Fibroblast of lung (primary cell): ENCODE measurements around the gene TRPM5. TPM values are rescaled to one million over a fixed set of nuclear protein-coding genes. Genes with fewer than 3 reads are reported as not detected.

Source experiments
- DNase-seq, 2 donors: peaks; one replicate each; pipeline versions ENCODE4 v3.0.0 to v3.0.0-alpha.2; 2010; ENCODE audit warnings: low read depth in 2 of 2
- H2AFZ ChIP-seq: 2 replicates; pipeline ENCODE4 v1.5.1; 2012; ENCODE audit warnings: low read length, control low read depth, inconsistent platforms
- H3K27ac ChIP-seq: 2 replicates; pipeline ENCODE4 v1.5.1; 2011; ENCODE audit warnings: low read length, control low read depth; ENCODE audit not compliant: insufficient read depth
- H3K27me3 ChIP-seq: 2 replicates; pipeline ENCODE4 v1.5.1; 2011; ENCODE audit warnings: mild to moderate bottlenecking, low read length; ENCODE audit not compliant: control insufficient read depth, insufficient read depth
- H3K36me3 ChIP-seq: 2 replicates; pipeline ENCODE4 v1.5.1; 2011; ENCODE audit warnings: low read length; ENCODE audit not compliant: control insufficient read depth, insufficient read depth
- H3K4me1 ChIP-seq: 2 replicates; pipeline ENCODE4 v1.5.1; 2011; ENCODE audit warnings: low read length; ENCODE audit not compliant: control insufficient read depth, insufficient read depth; ENCODE audit errors: extremely low read depth
- H3K4me2 ChIP-seq: 2 replicates; pipeline ENCODE4 v1.5.1; 2011; ENCODE audit warnings: low read length, control low read depth; ENCODE audit not compliant: insufficient read depth; ENCODE audit errors: extremely low read depth
- H3K4me3 ChIP-seq, 4 experiments: fragments of 200-600 bp in 1 of 4; sonication (generic) in 1 of 4; replicated peaks in 1 of 4; 2 replicates each; pipeline ENCODE4 v1.5.1; 2011 to 2016; ENCODE audit warnings: low read length in 4 of 4, low read depth in 3 of 4, mild to moderate bottlenecking in 3 of 4, control low read depth in 2 of 4, inconsistent platforms in 1 of 4, mixed read lengths in 1 of 4; ENCODE audit not compliant: insufficient read depth in 1 of 4; ENCODE audit errors: control extremely low read depth in 1 of 4
- H3K79me2 ChIP-seq: 2 replicates; pipeline ENCODE4 v1.5.1; 2012; ENCODE audit warnings: mild to moderate bottlenecking, low read length, inconsistent platforms; ENCODE audit not compliant: control insufficient read depth, insufficient read depth
- H3K9ac ChIP-seq: 2 replicates; pipeline ENCODE4 v1.5.1; 2011; ENCODE audit warnings: mild to moderate bottlenecking, low read length, control low read depth; ENCODE audit not compliant: insufficient read depth
- H3K9me3 ChIP-seq: 2 replicates; pipeline ENCODE4 v1.5.1; 2012; ENCODE audit warnings: low read depth, low read length; ENCODE audit not compliant: control insufficient read depth, insufficient read depth
- H4K20me1 ChIP-seq: 2 replicates; pipeline ENCODE4 v1.5.1; 2011; ENCODE audit warnings: low read length; ENCODE audit not compliant: control insufficient read depth, insufficient read depth; ENCODE audit errors: extremely low read depth
- EZH2 ChIP-seq: IDR thresholded peaks from 2 replicates; pipeline ENCODE4 v1.5.1; 2012; ENCODE audit warnings: low read length, control low read depth, mild to moderate bottlenecking; ENCODE audit errors: missing control alignments
- polyA plus RNA-seq, 2 donors: library from polyadenylated mRNA; depleted of rRNA in 1 of 2; stranded (reverse) in 1 of 2; unstranded in 1 of 2; fragments of >200 nt; gene quantifications; 2 replicates each; pipeline ENCODE4 v1.2.1, GENCODE V29; 2011 to 2012; ENCODE audit warnings: missing spikeins in 1 of 2
- total RNA-seq: library from RNA; depleted of rRNA; stranded (reverse); fragments of >200 nt; gene quantifications from 2 replicates; pipeline ENCODE4 v1.2.1, GENCODE V29; 2014
- TF ChIP-seq, protein P1 (sequence below), 2 donors: IDR thresholded peaks in 1 of 2; conservative IDR thresholded peaks in 1 of 2; 1 replicate in 1 of 2; 2 replicates in 1 of 2; pipeline ENCODE4 v1.5.1; 2011 to 2012; ENCODE audit warnings: low read length in 2 of 2, control low read depth in 1 of 2, inconsistent platforms in 1 of 2, low read depth in 1 of 2, mild to moderate bottlenecking in 1 of 2

Gene TRPM5
- total and polyA plus RNA-seq, 2 donors (not counting 1 experiment from before 2014, with no cell fraction given), result not detected

DNA sequence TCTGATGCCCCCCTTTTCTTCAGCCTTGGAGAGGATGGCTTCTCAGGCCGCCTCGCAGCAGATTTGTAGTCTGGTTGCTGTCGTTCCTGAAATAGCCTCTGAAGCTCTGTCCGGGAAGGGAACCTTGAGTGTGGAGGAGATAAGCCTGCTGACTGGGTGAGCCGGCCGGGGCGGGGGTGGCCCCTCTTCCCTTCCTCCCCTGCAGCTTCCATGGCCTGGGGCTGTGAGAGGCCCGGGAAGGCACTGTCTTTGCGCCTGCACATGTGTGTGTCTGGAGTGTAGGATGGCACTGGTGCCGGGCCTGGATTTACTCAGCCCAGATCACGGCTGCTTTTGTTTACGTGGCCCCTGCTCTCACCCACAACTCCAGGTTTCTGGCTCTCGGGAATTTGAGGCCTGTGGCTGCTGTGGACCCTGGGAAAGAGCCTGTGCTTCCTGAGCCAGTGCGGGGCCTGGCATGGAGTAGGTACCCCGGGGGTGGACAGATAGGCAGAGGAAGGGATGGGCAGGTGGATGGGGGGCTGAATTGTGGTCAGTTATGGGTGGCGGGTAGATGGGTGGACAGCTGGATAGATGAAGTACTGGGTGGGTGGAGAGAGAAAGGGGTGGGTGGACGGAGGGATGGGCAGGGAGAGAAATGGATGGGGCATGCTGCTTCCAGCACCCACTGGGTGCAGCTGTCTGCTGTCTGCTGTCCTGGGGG is 17.1 kb upstream of the TRPM5 start:
- Histone ChIP-seq H3K9me3 (no peaks in the 10 kb centered on the region), H2AFZ (no peak overlapping the region), H3K79me2 (no peaks in the 10 kb centered on the region), H4K20me1 (no peaks in the 10 kb centered on the region), H3K4me3 (no peak overlapping the region), H3K27ac (no peak overlapping the region), H3K4me1 (no peaks in the 10 kb centered on the region), H3K9ac (no peak overlapping the region), H3K36me3 (no peaks in the 10 kb centered on the region), H3K27me3 (no peaks in the 10 kb centered on the region), H3K4me2 (no peak overlapping the region)
- no peak for DNase-seq
- TF ChIP-seq, protein P1, sequence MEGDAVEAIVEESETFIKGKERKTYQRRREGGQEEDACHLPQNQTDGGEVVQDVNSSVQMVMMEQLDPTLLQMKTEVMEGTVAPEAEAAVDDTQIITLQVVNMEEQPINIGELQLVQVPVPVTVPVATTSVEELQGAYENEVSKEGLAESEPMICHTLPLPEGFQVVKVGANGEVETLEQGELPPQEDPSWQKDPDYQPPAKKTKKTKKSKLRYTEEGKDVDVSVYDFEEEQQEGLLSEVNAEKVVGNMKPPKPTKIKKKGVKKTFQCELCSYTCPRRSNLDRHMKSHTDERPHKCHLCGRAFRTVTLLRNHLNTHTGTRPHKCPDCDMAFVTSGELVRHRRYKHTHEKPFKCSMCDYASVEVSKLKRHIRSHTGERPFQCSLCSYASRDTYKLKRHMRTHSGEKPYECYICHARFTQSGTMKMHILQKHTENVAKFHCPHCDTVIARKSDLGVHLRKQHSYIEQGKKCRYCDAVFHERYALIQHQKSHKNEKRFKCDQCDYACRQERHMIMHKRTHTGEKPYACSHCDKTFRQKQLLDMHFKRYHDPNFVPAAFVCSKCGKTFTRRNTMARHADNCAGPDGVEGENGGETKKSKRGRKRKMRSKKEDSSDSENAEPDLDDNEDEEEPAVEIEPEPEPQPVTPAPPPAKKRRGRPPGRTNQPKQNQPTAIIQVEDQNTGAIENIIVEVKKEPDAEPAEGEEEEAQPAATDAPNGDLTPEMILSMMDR (conservative IDR thresholded peaks at IDR 0.05 in 1 of 2, IDR thresholded peaks at IDR 0.05 in 1 of 2; ENCODE audit: low read depth in 1 of 2, low read length in 2 of 2), result no peak
- no peak for TF ChIP-seq EZH2

DNA sequence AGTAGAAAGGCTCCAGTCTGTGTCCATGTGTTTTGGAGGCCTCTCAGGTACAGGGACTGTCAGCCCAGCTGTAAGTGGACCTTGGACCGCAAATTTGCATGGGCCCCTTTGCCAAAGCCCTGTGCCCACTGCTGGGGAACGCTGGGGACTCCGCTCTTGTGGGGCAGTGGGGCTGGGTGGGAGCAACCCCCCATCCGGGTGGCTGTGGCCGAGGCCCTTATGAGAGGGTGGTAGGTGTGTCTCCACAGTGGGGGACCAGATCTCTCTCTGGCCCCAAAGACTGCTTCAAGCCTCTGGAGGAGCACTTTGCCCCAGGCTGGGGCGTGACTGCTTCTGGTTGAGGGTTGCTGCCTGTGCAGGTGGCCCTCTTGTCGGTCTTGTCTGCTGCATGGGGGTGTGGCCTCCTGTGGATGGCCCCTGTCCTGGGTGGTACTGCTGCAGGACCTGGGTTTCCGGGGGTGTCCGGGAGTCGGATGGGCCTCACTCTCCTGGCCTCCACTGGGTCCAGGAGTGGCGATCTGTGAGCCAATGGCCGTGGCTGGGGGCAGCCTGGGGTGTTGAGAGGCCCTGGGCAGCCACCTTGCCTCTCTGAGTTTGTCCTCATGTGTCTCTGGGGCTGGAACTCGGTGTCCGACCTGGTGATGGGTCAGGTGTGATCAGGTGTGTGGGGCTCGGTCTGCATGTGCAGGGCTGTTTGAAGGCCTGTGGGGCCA is 16.4 kb upstream of the TRPM5 start:
- no peak overlapping the region for H3K27ac ChIP-seq
- no peaks in the 10 kb centered on the region for H3K4me1 ChIP-seq
- no peak for TF ChIP-seq EZH2
- TF ChIP-seq, protein P1 (conservative IDR thresholded peaks at IDR 0.05 in 1 of 2, IDR thresholded peaks at IDR 0.05 in 1 of 2; ENCODE audit: low read depth in 1 of 2, low read length in 2 of 2), result no peak
- no peak overlapping the region for H2AFZ ChIP-seq
- no peaks in the 10 kb centered on the region for H3K36me3 ChIP-seq
- no peaks in the 10 kb centered on the region for H3K27me3 ChIP-seq
- H3K79me2 ChIP-seq, result no peaks in the 10 kb centered on the region
- no peak for DNase-seq
- no peak overlapping the region for H3K9ac ChIP-seq
- H4K20me1 ChIP-seq, result no peaks in the 10 kb centered on the region
- no peak overlapping the region for H3K4me2 ChIP-seq
- H3K9me3 ChIP-seq, result no peaks in the 10 kb centered on the region
- no peak overlapping the region for H3K4me3 ChIP-seq

DNA sequence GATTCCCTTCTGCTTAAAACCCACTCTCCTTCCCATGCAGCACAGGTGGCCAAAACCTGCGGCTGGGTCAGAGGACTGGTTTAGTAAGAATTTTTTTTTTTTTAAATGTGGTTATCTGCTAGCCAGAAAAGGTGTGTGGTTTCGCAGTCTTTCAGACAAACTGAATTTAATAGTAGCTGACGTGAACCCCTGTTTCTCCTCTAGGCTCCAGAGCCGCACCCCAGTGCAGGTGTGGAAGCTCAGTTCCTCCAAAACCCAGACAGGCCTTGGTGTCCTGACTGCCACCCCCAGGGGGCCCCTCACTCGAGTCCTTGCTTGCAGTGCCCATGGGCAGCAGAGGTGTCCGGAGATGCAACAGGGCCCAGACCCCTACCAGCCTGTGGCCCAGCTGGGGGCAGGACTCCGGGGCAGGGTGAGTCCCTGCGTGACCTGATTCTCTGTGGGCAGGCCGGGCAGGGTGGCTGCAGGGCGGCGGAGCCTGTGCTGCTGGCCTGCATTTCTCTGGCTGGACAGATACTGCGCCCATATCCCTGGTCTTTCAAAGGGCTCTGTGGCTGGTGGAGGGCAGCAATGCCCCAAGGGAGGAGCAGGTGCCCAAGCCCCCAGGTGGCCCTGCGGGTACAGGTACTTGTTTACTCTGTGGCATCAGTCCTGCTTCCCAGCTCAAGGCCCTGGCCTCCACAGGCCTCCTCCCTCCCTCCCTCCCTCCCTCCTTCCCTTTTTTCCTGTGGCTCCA is 15.7 kb upstream of the TRPM5 start:
- H3K79me2 ChIP-seq, result no peaks in the 10 kb centered on the region
- H3K9ac ChIP-seq, result no peak overlapping the region
- no peak for TF ChIP-seq EZH2
- TF ChIP-seq, protein P1 (conservative IDR thresholded peaks at IDR 0.05 in 1 of 2, IDR thresholded peaks at IDR 0.05 in 1 of 2; ENCODE audit: low read depth in 1 of 2, low read length in 2 of 2), result no peak
- H2AFZ ChIP-seq, result no peak overlapping the region
- DNase-seq, result no peak
- H3K4me2 ChIP-seq, result no peak overlapping the region
- no peaks in the 10 kb centered on the region for H3K27me3 ChIP-seq
- no peaks in the 10 kb centered on the region for H3K36me3 ChIP-seq
- H3K4me3 ChIP-seq, result no peak overlapping the region
- H4K20me1 ChIP-seq, result no peaks in the 10 kb centered on the region
- H3K9me3 ChIP-seq, result no peaks in the 10 kb centered on the region
- H3K4me1 ChIP-seq, result no peaks in the 10 kb centered on the region
- no peak overlapping the region for H3K27ac ChIP-seq
